Hematopoietic multipotent progenitor cell (in vitro differentiated cells): ENCODE results near the gene COL18A1. TPM values are rescaled to one million over a fixed set of nuclear protein-coding genes. Genes with fewer than 3 reads are reported as not detected.

Source experiments
- DNase-seq, 3 donors: peaks; one replicate each; pipeline ENCODE4 v3.0.0-alpha.2; 2011 to 2015; ENCODE audit warnings: low read depth in 2 of 3, low spot score in 2 of 3
- total RNA-seq: library from RNA; depleted of rRNA; stranded (reverse); fragments of >200 nt; gene quantifications from one replicate; pipeline ENCODE4 v1.2.3, GENCODE V29; 2012

COL18A1 gene
- total RNA-seq, 1 donor = 12.9 TPM

- DNase-seq = no peak
These were observed 8.4 kb upstream of the COL18A1 start for GRCh38 chr21:45396620-45396995.

- DNase-seq = no peak
These were observed 7.6 kb upstream of the COL18A1 start for GRCh38 chr21:45397381-45397780.

GRCh38 chr21:45401054-45401518 lies 3.9 kb upstream of the COL18A1 start:
- no peak for DNase-seq

- no peak for DNase-seq
These were observed 2.8 kb upstream of the COL18A1 start for GRCh38 chr21:45401916-45402900.

- no peak for DNase-seq
These were observed 1.7 kb upstream of the COL18A1 start for GRCh38 chr21:45403133-45403824.

GRCh38 chr21:45403825-45404729 lies 888 bp upstream of the COL18A1 start:
- DNase-seq = no peak

- no peak for DNase-seq
These were observed 380 bp downstream of the COL18A1 start for GRCh38 chr21:45405271-45405818.

- no peak for DNase-seq
These were observed 1.1 kb downstream of the COL18A1 start for GRCh38 chr21:45405819-45406762.

GRCh38 chr21:45406801-45407628 lies 2.0 kb downstream of the COL18A1 start:
- DNase-seq = no peak

GRCh38 chr21:45407629-45408247 lies 2.8 kb downstream of the COL18A1 start:
- no peak for DNase-seq

- no peak for DNase-seq
These were observed 3.4 kb downstream of the COL18A1 start for GRCh38 chr21:45408271-45408791.

GRCh38 chr21:45408801-45409261 lies 3.9 kb downstream of the COL18A1 start:
- DNase-seq = no peak

- no peak for DNase-seq
These were observed 4.6 kb downstream of the COL18A1 start for GRCh38 chr21:45409466-45410150.

GRCh38 chr21:45410151-45410864 lies 5.3 kb downstream of the COL18A1 start:
- no peak for DNase-seq

- DNase-seq = peak in 2 of 3 donors; percentile 58 to 69
These were observed 6.2 kb downstream of the COL18A1 start for GRCh38 chr21:45410865-45411809.
